Rectal smooth muscle tissue (tissue), 1 donor: ENCODE results near the gene CIB4.
"Not testable (repeated sequence)": the region's sequence is repeated elsewhere in the genome, so short reads cannot be mapped to it uniquely, and the experiment has no call there.

Source experiments
- H3K27ac ChIP-seq: one replicate; pipeline ENCODE4 v1.7.0; 2013; ENCODE audit warnings: low read depth, low read length, inconsistent platforms
- H3K27me3 ChIP-seq: one replicate; pipeline ENCODE4 v1.7.0; 2013; ENCODE audit warnings: low read length; ENCODE audit not compliant: control insufficient read depth, insufficient read depth
- H3K36me3 ChIP-seq: one replicate; pipeline ENCODE4 v1.7.0; 2013; ENCODE audit warnings: low read length; ENCODE audit not compliant: control insufficient read depth, insufficient read depth
- H3K4me1 ChIP-seq: one replicate; pipeline ENCODE4 v1.7.0; 2013; ENCODE audit warnings: low read length; ENCODE audit not compliant: control insufficient read depth, insufficient read depth
- H3K4me3 ChIP-seq: one replicate; pipeline ENCODE4 v1.7.0; 2013; ENCODE audit warnings: low read length
- H3K9ac ChIP-seq: one replicate; pipeline ENCODE4 v1.7.0; 2013; ENCODE audit warnings: low read length

CIB4 gene

DNA sequence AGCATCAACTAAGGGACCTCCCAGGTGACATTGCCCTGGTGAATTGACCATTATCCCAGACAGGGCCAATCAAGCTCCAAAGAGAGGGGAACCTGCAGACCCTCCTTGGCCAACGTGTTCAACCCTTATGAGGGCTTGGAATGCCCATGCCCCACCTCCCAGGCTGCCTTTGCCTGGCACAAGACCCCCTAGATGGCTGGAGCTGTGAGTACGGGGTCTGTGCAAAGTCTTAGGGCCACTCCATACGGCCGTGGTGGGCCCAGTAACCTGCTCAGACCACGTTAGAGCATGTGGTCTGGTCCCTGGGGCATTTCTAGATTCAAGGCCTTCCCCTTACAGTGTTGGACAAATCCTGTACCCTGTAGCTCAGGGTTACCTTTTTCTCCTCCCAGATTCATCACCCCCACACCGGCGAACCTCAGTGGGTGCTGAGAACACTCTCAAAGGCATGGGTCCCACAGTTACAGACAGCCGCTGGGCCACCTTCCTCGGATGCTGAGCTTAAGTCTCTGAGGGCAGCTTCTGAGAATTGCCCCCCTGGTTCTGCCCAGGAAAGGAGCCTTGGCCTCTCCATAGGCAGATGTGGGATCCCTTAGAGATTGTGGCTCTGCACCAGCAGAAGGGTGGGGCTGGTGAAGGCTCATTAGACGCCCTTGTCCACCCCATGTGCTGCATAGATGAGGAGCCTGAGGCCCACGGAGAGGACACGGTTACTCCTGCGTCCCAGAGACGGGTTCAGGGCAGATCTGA is 33.0 kb upstream of the CIB4 start:
- Histone ChIP-seq H3K36me3 (no peaks in the 10 kb centered on the region), H3K4me3 (no peak overlapping the region), H3K27me3 (no peaks in the 10 kb centered on the region), H3K27ac (no peak overlapping the region), H3K4me1 (no peaks in the 10 kb centered on the region), H3K9ac (no peak overlapping the region)

DNA sequence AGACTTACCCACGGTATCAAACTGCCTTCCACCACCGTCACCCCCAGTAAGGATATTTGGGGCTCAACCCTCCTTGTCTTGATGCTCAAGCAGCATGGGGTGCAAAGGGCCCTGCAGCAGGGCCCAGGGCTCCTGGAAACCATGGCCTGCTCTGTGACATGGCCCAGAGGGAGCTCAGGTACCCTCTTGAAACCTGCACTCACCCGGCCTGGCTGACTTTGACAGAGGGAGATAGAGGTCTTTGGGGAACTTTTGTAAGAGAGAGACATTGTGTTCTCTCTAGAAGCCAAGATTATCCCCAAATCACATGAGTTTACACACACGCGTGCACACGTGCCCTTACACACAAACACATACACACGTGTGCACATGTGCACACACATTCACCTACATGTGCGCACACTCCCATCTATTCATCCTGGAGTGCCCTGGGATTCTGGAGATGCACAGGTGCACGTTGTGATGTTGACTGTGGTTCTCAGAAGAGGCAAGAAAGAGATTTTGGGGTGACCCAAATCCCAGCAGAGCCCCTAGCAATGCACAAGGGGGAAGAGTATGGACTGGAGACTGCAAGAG is 31.7 kb upstream of the CIB4 start:
- Histone ChIP-seq H3K27me3 (no peaks in the 10 kb centered on the region), H3K4me1 (no peaks in the 10 kb centered on the region), H3K9ac (no peak overlapping the region), H3K4me3 (no peak overlapping the region), H3K27ac (no peak overlapping the region), H3K36me3 (no peaks in the 10 kb centered on the region)

DNA sequence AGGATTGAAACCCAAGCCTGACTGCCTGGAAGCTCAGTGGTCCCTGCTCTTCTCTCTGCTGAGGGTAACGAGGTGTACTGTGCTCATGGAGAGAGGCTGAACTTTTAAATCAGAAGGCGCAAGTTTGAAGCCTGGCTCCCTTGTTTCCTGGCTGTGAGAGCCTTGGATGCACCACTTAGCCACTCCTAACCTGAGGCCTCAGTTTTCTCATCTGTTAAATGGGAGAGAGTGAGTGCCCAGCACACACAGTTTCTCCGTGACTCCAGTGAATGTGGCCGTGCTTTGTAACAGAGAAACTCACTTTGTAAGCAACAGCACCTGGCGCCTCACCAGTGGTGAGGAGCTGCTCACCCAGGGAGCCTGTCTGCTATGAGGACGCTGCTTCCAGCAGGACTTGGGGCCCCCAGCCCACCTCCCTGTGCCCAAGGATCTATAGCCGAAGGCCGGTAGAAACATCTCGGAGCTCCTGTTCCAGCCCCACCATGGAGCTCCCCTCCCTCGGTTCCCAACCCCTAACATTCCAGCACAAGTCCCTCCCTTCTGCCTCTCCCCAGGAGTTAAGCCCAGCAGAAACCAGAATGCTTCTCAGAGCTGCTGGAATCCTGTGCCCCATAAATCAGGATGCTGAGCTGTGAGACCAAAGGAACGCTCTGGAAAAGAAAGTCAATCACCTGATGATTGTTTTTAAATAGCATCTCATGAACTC is 31.1 kb upstream of the CIB4 start:
- Histone ChIP-seq H3K27me3 (no peaks in the 10 kb centered on the region), H3K36me3 (no peaks in the 10 kb centered on the region), H3K9ac (no peak overlapping the region), H3K27ac (no peak overlapping the region), H3K4me3 (no peak overlapping the region), H3K4me1 (no peaks in the 10 kb centered on the region)

DNA sequence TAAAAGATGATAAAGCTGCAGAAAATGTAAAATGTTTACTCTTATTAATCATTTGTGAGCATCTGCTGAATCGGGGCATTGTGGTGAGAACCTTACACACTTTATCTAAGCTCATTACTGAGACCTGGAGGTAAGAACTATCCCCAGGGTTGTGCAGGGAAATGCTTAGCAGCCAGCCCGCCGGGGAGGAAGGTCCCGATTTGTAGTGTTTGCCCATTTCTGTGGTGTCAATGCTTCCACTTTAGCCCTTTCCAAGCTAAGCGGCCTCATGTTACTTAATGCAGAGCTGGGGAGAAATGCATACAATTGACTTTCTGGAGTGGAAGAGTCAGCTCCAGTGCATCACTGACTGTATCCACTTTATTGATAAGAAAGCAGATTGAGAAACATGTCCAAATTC is 30.5 kb upstream of the CIB4 start:
- Histone ChIP-seq H3K9ac (no peak overlapping the region), H3K27me3 (no peaks in the 10 kb centered on the region)

DNA sequence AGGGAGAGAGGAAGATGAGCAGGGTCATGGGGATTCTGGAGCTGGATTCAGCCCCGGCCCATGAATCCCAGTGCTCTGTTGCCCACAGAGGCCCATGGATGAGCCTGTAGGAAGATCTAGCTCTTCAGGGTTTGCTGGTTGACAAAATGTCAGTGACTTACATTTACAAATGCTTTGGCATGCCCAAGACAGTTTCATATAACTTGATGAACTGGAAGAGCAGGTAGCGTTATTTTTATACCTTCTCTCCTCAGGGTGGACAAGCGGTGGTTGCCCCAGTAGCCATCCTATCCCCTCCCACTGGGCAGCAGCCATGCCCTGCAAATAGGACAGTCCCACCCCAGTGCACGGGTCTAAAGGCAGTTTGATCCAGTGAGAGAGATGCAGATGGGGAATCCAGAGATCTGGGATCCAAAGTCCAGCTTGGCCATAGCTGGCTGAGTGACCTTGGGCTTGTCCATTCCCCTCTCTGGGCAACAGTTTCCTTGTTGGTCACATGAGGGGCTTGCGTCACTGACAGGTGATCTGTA is 29.8 kb upstream of the CIB4 start:
- H3K36me3 ChIP-seq, result no peaks in the 10 kb centered on the region
- no peaks in the 10 kb centered on the region for H3K4me1 ChIP-seq
- no peak overlapping the region for H3K4me3 ChIP-seq
- H3K9ac ChIP-seq, result no peak overlapping the region
- no peak overlapping the region for H3K27ac ChIP-seq
- H3K27me3 ChIP-seq, result no peaks in the 10 kb centered on the region

More for the DNA sequence above, 30.5 kb upstream of the CIB4 start:
- Histone ChIP-seq H3K4me3 (no peak overlapping the region), H3K27ac (no peak overlapping the region), H3K4me1 (no peaks in the 10 kb centered on the region), H3K36me3 (no peaks in the 10 kb centered on the region)

DNA sequence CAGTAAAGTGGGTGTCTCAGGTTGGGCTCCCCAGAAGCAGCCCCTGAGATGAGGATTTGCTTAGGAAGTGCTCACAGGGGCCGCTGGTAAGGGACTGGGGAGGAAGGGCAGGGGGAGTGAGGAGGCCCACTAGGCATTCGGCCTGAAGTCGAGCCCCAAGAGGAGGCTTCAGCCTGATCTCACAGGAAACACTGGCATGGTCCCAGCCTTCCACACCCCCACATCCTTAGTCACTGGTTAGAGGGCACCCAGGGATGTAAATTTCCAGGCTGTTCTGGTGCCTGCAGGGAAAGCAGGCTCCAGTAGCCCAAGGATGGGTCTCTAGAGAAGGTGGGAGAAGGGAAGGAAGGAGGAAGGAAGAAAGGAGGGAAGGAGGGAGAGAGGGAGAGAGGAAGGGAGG is 29.0 kb upstream of the CIB4 start:
- H3K27ac ChIP-seq, result no peak overlapping the region
- no peaks in the 10 kb centered on the region for H3K36me3 ChIP-seq
- no peaks in the 10 kb centered on the region for H3K4me1 ChIP-seq
- H3K27me3 ChIP-seq, result no peaks in the 10 kb centered on the region
- H3K9ac ChIP-seq, result no peak overlapping the region
- no peak overlapping the region for H3K4me3 ChIP-seq

DNA sequence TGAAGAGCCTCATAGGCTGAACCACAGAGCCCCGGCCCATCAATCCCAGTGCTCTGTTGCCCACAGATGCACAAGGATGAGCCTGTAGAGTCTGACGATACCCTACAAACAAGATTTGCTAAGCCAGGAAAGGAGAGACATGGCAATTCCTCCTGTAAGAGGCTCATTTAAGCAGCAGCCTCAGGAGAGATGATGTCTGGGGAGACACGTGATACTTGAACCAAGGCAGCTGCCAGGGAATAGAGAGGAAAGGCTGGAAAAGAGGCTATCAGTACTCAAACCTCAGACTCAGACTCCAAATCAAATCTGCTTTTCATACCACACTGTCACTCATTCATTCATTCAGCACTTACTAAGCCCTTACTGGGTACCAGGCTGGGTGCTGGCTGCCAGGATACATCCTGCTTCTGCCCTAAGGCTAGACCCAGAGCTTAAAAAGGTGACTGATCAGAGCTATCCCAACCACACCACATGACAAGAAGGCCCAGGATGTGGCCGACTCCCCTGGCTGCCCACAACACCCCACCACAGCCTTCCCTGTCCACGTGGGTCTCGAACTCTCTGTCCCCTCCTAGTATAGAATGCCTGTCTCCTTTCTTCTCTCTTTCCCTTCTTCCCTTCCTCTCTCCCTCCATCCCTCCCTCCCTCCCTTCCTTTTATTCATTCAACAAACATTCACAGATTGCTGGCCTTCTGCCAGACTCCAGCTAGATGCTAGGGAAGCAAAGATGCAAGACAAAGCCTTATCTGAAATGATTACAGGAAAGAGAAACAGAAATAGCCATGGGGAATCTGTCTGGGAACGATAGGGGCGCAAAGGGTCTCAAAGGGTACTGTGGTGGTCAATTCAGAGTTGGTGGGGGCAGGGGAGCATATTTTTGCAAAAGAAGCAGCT is 27.9 kb upstream of the CIB4 start:
- Histone ChIP-seq H3K27ac (no peak overlapping the region), H3K36me3 (no peaks in the 10 kb centered on the region), H3K9ac (no peak overlapping the region), H3K4me1 (no peaks in the 10 kb centered on the region), H3K4me3 (no peak overlapping the region), H3K27me3 (no peaks in the 10 kb centered on the region)

DNA sequence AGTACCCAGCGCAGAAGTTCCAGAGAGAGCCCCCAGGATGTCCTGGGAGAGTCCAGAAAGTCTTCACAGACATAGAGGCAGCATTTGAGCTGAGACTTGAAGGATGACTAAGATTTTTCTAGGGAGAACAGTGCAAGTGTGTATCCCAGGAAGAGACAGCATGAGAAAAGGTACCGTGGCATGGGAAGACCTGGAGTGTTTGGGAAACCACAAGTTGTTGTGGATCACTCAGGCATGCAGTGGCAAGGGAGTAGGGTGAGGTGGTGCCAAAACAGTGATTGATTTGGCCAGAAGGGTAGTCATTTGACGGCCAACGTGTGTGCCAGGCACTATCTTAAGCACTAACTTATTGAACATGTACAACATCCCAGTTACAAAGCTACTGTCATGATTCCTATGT is 26.9 kb upstream of the CIB4 start:
- H3K4me3 ChIP-seq, result no peak overlapping the region
- no peaks in the 10 kb centered on the region for H3K27me3 ChIP-seq
- H3K27ac ChIP-seq, result no peak overlapping the region
- no peak overlapping the region for H3K9ac ChIP-seq
- H3K36me3 ChIP-seq, result no peaks in the 10 kb centered on the region
- H3K4me1 ChIP-seq, result no peaks in the 10 kb centered on the region

DNA sequence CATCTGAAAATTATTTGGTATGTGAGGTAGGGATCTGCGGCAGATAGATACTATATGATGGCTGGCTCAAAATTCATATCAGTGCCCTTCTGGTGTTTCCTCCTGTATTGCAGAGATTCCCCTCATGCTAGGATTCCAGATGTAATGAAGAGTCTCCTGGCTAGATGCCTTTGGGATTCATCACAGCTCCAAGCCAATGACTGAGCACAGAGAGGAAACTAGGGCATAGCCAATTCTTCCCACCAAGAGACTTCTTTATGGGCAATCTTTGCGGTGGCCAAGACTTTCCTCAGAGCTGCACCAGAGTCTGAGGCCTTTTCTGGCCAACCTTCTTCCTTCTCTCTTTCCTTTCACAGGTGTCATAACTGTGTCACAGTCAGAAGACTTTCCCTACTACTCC is 25.5 kb upstream of the CIB4 start:
- H3K4me1 ChIP-seq, result no peaks in the 10 kb centered on the region
- H3K36me3 ChIP-seq, result no peaks in the 10 kb centered on the region
- H3K27me3 ChIP-seq, result no peaks in the 10 kb centered on the region
- no peak overlapping the region for H3K27ac ChIP-seq
- H3K4me3 ChIP-seq, result no peak overlapping the region
- no peak overlapping the region for H3K9ac ChIP-seq

DNA sequence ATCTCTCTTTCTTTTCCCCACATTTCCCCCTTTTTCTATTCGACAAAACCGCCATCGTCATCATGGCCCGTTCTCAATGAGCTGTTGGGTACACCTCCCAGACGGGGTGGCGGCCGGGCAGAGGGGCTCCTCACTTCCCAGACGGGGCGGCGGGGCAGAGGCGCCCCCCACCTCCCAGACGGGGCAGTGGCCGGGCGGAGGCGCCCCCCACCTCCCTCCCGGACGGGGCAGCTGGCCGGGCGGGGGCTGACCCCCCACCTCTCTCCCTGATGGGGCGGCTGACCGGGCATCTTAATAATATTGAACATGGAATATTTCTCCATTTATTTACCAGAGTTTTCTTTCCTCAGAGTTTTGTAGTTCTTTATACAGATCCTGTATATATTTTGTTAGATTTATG is 24.1 kb upstream of the CIB4 start:
- not testable (repeated sequence) for H3K27me3 ChIP-seq, H3K4me3 ChIP-seq, H3K9ac ChIP-seq, H3K4me1 ChIP-seq, H3K36me3 ChIP-seq, H3K27ac ChIP-seq

DNA sequence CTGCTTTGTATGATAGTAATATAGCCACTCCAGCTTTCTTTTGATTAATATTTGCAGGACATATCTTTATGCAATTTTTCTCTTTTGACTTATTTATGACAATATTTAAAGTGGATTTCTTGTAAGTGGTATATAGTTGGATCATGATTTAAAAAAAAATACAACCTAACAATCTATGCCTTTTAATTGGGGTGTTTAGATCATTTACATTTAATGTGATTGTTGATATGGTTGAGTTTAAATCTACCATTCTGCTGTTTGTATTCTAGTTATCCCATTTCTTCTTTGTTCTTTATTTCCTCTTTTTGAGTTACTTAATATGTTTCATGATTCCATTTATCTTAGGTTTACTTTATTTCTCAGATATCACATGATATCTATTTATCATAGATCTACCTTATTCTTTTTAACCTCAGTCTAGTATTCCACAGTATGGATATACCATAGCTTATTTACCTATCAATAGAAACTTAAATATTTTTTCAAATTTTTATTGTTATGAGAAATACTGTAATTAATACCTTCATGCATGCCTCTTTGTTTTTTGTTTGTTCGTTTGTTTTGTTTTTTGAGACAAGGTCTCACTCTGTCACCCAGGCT is 19.3 kb upstream of the CIB4 start:
- Histone ChIP-seq H3K4me3 (no peak overlapping the region), H3K27me3 (no peaks in the 10 kb centered on the region), H3K9ac (no peak overlapping the region), H3K4me1 (no peaks in the 10 kb centered on the region), H3K27ac (no peak overlapping the region), H3K36me3 (no peaks in the 10 kb centered on the region)
